ENCODE results near the gene CELF4.

Gene CELF4

GRCh38 chr18:37448946-37449345 is 116.7 kb downstream of the CELF4 start:
- no peak for TF ChIP-seq CTCF (IDR thresholded peaks at IDR 0.05; ENCODE audit: insufficient read depth, low read length, poor library complexity, severe bottlenecking)
- no peak for DNase-seq (ENCODE audit: extremely low read depth, insufficient read length)

GRCh38 chr18:37447962-37448888 is 117.4 kb downstream of the CELF4 start:
- H3K36me3 ChIP-seq (ENCODE audit: control insufficient read depth, insufficient read depth, low read length), result no peaks in the 10 kb centered on the region
- DNase-seq (ENCODE audit: extremely low read depth, insufficient read length), result no peak
- no peak for TF ChIP-seq CTCF (IDR thresholded peaks at IDR 0.05; ENCODE audit: insufficient read depth, low read length, poor library complexity, severe bottlenecking)
- H3K4me3 ChIP-seq (replicated peaks; ENCODE audit: low read depth, low read length), result no peak overlapping the region
- H3K27me3 ChIP-seq (replicated peaks; ENCODE audit: control insufficient read depth, insufficient read depth, low read length), result peaks cover 3% of the 10 kb centered on the region

More at GRCh38 chr18:37448946-37449345, 116.7 kb downstream of the CELF4 start:
- H3K4me3 ChIP-seq (replicated peaks; ENCODE audit: low read depth, low read length), result no peak overlapping the region
- no peaks in the 10 kb centered on the region for H3K36me3 ChIP-seq (ENCODE audit: control insufficient read depth, insufficient read depth, low read length)
- H3K27me3 ChIP-seq (replicated peaks; ENCODE audit: control insufficient read depth, insufficient read depth, low read length), result peaks cover 3% of the 10 kb centered on the region

- TF ChIP-seq CTCF (IDR thresholded peaks at IDR 0.05; ENCODE audit: insufficient read depth, low read length, poor library complexity, severe bottlenecking), result no peak
- no peak overlapping the region for H3K4me3 ChIP-seq (replicated peaks; ENCODE audit: low read depth, low read length)
- H3K36me3 ChIP-seq (ENCODE audit: control insufficient read depth, insufficient read depth, low read length), result no peaks in the 10 kb centered on the region
- peaks cover 1% of the 10 kb centered on the region; the same call in 1 of the 2 replicates for H3K27me3 ChIP-seq (replicated peaks; ENCODE audit: control insufficient read depth, insufficient read depth, low read length)
- no peak for DNase-seq (ENCODE audit: extremely low read depth, insufficient read length)
Observed at GRCh38 chr18:37445836-37446235, 119.8 kb downstream of the CELF4 start.

DNA sequence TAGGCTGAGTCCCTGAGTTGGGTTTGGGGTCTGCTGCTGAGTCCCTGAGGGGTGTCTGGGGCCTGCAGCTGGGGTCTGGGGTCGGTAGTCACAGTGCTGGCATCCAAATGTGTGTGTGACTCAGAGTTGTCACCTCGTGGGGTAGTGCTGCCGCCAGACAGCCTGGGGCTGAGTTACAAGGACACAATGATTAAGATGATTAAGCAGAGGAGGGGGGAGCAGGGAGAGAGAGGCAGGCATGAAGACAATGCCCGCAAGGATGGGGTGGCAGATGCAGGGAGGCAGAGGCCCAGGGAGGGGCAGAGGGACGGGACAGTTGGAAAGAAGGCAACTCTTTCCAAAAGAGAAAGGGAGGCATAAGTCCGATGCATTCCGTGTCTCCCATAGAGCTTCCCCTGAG is 120.2 kb downstream of the CELF4 start:
- DNase-seq (ENCODE audit: extremely low read depth, insufficient read length), result no peak
- Histone ChIP-seq H3K4me3 (replicated peaks; ENCODE audit: low read depth, low read length) (no peak overlapping the region), H3K27me3 (replicated peaks; ENCODE audit: control insufficient read depth, insufficient read depth, low read length) (peaks cover 1% of the 10 kb centered on the region; the same call in 1 of the 2 replicates), H3K36me3 (ENCODE audit: control insufficient read depth, insufficient read depth, low read length) (no peaks in the 10 kb centered on the region)
- no peak for TF ChIP-seq CTCF (IDR thresholded peaks at IDR 0.05; ENCODE audit: insufficient read depth, low read length, poor library complexity, severe bottlenecking)

DNA sequence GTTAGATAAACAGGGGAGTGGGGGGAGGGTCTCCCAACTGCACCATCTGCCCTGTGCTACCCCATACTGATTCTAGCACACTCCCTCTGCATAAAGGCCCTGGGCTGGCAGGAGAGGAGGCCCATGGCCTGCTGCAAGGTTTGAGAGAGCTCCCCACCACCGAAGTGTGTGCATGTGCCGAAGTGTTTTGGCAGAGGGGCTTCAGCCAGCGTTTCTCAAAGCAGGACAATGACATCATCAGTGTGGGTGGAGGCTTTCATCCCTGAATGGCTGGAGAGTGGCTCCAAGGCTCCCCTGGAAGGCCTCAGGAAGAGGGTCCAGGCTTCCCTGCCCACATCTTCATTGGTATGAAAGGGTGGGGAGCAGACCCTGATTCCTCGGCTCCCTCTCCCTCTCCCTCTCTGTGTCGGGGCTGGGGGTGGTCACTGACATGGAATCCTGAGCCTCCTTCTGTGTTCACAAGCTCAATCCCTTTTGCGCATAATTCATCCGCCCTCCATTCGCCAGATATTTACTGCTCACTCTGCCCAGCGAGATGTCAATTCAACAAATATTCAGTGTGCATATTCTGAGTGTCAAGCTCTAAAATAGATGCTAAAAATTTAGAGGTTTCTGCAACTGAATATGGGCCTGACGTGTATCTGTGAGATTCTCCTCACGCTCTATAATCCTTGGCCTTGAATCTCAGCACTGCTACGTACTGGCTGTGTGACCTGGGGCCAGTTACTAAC is 122.1 kb downstream of the CELF4 start:
- Histone ChIP-seq H3K4me3 (replicated peaks; ENCODE audit: low read depth, low read length) (no peak overlapping the region), H3K36me3 (ENCODE audit: control insufficient read depth, insufficient read depth, low read length) (no peaks in the 10 kb centered on the region), H3K27me3 (replicated peaks; ENCODE audit: control insufficient read depth, insufficient read depth, low read length) (peaks cover under 1% of the 10 kb centered on the region; the same call in 1 of the 2 replicates)
- no peak for TF ChIP-seq CTCF (IDR thresholded peaks at IDR 0.05; ENCODE audit: insufficient read depth, low read length, poor library complexity, severe bottlenecking)
- DNase-seq (ENCODE audit: extremely low read depth, insufficient read length), result no peak

Data from GM06990 (cell line).